ENCODE results near the gene IGFBP4.

The IGFBP4 gene

DNA sequence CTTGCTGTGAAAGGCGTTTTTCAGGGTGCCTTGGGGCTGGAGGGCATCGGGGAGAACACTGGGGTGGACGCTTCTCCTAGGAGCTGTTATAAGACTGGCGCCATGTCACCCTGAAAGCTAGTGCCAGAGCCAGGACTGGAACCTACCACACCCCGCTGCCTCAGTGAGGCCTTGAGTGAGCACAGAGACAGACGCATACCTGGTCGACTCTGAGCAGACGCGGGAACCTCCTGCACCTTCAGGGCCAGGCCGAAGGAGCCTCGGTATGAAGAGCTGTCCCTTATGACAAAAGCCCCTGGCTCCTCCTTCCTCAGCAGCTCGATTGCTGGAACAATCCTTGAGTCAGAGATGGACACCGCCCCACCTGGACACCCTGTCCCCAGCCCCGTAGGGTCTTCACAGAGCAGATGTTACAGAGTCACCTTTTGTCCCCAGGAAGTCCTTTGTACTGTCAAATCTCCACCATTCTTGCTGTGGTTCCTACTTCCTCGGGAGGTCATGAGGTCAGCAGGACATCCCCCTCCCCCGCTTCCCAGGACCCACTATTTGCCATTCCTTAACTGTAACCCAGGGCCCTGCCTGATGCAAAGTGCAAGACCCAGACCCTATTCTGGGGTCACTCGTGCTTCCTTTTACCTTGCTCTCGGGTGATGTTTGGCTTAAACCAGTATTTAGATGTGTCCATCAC is 41.2 kb downstream of the IGFBP4 start:
- no peaks in the 10 kb centered on the region for H3K36me3 ChIP-seq (ENCODE audit: insufficient read depth, low read length)
- H2AFZ ChIP-seq (ENCODE audit: low read length, unreplicated experiment) = no peak overlapping the region
- no peaks in the 10 kb centered on the region for H3K27me3 ChIP-seq (ENCODE audit: insufficient read depth, low read length)
- peak overlapping the region; percentile 98 for H3K27ac ChIP-seq (ENCODE audit: low read depth, low read length)
- no peak overlapping the region for H3K4me3 ChIP-seq (ENCODE audit: low read depth, low read length)
- H3K4me1 ChIP-seq (ENCODE audit: control insufficient read depth, insufficient read depth, low read length, unreplicated experiment) = peaks cover 54% of the 10 kb centered on the region
- H3K79me2 ChIP-seq (ENCODE audit: control insufficient read depth, insufficient read depth, low read length, unreplicated experiment) = no peaks in the 10 kb centered on the region

DNA sequence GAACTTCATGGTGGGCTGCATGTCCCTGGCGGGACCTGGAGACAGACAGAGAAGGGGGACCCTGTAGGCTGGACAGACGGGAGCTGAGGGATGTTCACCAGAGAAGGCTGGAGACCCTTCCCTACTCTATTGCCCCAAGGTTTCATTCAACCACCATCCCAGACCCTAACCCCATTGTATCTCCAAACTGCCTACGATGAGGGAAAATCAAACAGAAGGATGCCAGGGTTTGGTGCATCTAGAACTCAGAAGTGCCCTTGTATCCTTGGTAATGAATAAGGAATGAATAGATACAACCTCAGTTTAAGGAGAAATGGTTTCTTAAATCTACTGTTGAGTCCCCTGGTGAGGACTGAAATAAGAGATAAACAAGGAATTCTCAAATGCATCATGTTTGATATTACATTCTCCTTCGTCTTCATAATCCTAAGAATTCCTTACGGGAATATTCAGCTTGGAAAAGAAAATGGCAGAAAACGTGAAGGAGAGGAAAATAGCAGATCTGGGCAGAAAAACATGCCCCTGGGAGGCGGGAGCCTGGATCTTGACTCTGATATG is 41.8 kb downstream of the IGFBP4 start:
- no peak overlapping the region for H3K4me3 ChIP-seq (ENCODE audit: low read depth, low read length)
- H3K36me3 ChIP-seq (ENCODE audit: insufficient read depth, low read length) = no peaks in the 10 kb centered on the region
- peak overlapping the region; percentile 98 for H3K27ac ChIP-seq (ENCODE audit: low read depth, low read length)
- H2AFZ ChIP-seq (ENCODE audit: low read length, unreplicated experiment) = no peak overlapping the region
- peaks cover 58% of the 10 kb centered on the region for H3K4me1 ChIP-seq (ENCODE audit: control insufficient read depth, insufficient read depth, low read length, unreplicated experiment)
- no peaks in the 10 kb centered on the region for H3K79me2 ChIP-seq (ENCODE audit: control insufficient read depth, insufficient read depth, low read length, unreplicated experiment)
- H3K27me3 ChIP-seq (ENCODE audit: insufficient read depth, low read length) = no peaks in the 10 kb centered on the region

DNA sequence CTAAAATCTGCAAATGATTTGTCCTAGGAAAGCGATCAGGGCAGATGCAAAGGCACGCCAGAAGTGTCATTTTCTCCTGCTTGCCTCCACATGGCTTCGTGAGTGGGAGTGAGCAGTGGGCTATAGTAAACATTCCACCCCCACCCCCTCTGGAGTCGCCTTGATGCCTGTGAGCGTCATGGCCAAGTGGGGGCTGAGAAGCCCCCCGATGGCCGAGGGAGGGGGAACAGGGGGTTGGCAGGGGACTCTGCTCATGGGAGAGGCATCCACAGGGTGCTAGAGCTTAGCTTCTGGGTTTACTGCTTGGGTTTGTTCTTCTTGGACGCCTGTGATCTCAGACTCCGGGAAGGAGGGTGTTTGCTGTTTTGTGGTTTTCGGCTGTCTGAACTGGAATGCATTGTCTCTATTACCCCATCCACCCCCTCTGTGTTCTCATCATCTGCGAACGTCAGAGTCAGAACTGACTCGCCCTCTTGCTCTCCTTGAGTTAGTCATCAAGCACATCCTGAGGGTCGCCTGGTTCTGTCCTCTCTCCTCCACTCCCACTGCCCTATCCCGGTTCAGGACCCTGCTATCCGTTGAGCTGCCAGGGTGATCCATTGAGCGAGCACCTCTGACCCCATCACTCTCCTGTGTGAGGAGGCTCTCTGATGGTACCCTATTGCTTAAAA is 42.7 kb downstream of the IGFBP4 start:
- Histone ChIP-seq H3K4me3 (ENCODE audit: low read depth, low read length) (peak overlapping the region; percentile 50), H3K36me3 (ENCODE audit: insufficient read depth, low read length) (no peaks in the 10 kb centered on the region), H2AFZ (ENCODE audit: low read length, unreplicated experiment) (no peak overlapping the region), H3K79me2 (ENCODE audit: control insufficient read depth, insufficient read depth, low read length, unreplicated experiment) (no peaks in the 10 kb centered on the region), H3K27ac (ENCODE audit: low read depth, low read length) (peak overlapping the region; percentile 98), H3K27me3 (ENCODE audit: insufficient read depth, low read length) (no peaks in the 10 kb centered on the region), H3K4me1 (ENCODE audit: control insufficient read depth, insufficient read depth, low read length, unreplicated experiment) (peaks cover 61% of the 10 kb centered on the region)

DNA sequence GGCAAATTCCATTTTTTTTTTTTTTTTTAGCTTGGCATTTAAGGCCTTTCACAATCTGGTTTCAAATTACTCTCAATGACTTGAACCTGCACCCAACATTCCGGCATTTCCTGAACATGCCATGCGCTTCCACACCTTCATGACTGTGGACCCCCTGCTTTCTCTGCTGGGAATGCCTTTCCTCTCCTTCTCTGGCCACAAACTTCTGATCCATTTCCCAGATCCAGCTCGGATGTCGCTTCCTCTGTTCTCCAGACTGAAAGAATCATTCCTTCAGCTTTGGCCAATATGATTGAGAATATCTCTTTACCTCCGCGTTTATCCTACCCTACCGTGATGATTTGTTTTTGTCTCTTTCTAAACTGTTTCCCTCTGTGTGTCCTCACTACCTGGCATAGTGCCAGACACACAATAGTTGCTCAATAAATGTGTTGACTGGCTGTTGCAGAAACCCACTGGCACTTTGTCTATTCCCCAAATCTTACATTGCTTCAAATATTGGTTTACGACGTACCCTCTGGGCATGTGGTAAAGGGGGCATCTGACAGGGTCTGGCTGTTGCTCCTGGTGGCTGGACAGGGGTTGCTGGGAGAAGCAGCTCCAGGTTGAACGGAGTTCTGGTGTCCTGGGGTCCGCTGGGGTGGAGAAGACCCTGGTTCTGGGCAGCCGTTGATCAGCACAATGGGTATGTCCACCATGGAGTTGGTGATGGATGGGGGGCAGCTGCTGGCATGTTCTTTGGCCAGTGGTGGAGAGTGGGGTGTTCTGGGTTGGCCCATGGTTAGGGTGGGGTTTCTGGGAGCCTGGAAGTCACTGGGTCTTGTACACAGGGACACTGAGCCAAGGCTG is 43.5 kb downstream of the IGFBP4 start:
- no peaks in the 10 kb centered on the region for H3K36me3 ChIP-seq (ENCODE audit: insufficient read depth, low read length)
- H3K4me1 ChIP-seq (ENCODE audit: control insufficient read depth, insufficient read depth, low read length, unreplicated experiment) = peaks cover 61% of the 10 kb centered on the region
- H2AFZ ChIP-seq (ENCODE audit: low read length, unreplicated experiment) = no peak overlapping the region
- H3K27ac ChIP-seq (ENCODE audit: low read depth, low read length) = peak overlapping the region; percentile 98
- no peaks in the 10 kb centered on the region for H3K79me2 ChIP-seq (ENCODE audit: control insufficient read depth, insufficient read depth, low read length, unreplicated experiment)
- H3K4me3 ChIP-seq (ENCODE audit: low read depth, low read length) = peak overlapping the region; percentile 49; the same call in 1 of the 2 replicates
- no peaks in the 10 kb centered on the region for H3K27me3 ChIP-seq (ENCODE audit: insufficient read depth, low read length)

DNA sequence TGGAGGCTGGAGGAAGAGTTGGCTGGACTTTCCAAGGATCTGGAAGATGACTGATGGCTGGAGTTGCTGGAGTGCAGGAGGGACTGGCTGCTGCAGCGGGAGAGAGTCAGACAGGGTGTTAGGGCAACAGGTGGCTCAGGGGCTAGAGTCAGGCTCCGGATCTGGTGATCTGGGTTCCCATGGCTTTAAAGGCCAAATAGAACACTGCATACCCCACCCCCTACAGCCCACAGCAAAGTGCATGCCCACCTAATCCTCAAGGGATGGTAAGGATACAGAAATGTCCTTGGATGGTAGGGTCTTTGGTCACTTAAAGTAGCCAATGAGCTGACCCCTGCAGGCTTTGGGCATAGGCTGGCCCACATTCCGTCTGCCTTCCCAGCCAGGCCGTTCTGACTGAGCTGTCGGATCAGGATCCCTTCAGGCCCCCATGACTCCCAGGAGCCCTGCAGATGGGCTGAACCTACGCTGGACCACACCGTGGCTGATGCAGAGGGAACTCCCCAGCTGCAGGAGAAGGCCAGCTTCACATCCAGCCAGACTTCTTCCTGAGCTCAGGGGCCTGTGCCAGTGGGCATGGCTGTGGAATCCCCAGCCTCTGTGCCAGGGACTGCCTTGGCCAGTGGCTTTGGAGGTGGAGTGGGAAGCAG is 44.2 kb downstream of the IGFBP4 start:
- no peaks in the 10 kb centered on the region for H3K36me3 ChIP-seq (ENCODE audit: insufficient read depth, low read length)
- no peaks in the 10 kb centered on the region for H3K27me3 ChIP-seq (ENCODE audit: insufficient read depth, low read length)

DNA sequence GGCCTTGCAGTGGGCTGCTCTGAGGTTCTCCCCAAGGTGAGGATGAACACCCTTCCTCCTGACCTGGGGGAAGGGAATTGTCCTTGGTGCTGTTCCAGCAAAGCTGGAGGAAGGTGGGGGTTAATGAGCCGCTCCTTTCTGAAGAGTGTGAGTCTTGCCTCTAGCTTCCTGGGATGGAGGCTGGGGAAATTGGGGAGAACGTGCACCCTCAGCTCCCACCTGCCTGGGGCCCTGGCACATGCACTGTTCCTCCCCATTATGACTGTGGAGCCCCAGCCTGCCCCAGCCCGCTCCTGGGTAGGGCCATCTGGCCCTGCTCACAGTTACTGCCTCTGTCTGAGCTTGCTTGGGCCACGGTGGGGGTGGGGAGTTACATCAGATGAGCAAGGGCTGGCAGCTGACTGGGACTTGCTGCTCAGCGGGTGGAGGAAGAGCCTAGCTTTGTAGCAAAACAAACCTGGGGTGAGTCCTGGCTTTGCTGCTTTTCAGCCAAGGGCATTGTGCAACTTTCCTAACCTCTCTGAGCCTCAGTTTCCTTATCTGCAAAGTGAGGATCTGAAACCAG is 47.1 kb downstream of the IGFBP4 start:
- no peaks in the 10 kb centered on the region for H3K27me3 ChIP-seq (ENCODE audit: insufficient read depth, low read length)
- peaks cover 46% of the 10 kb centered on the region for H3K4me1 ChIP-seq (ENCODE audit: control insufficient read depth, insufficient read depth, low read length, unreplicated experiment)
- H3K79me2 ChIP-seq (ENCODE audit: control insufficient read depth, insufficient read depth, low read length, unreplicated experiment) = no peaks in the 10 kb centered on the region
- H3K27ac ChIP-seq (ENCODE audit: low read depth, low read length) = peak overlapping the region; percentile 37
- H2AFZ ChIP-seq (ENCODE audit: low read length, unreplicated experiment) = no peak overlapping the region
- no peak overlapping the region for H3K4me3 ChIP-seq (ENCODE audit: low read depth, low read length)
- H3K36me3 ChIP-seq (ENCODE audit: insufficient read depth, low read length) = no peaks in the 10 kb centered on the region

More for the DNA sequence above, 44.2 kb downstream of the IGFBP4 start:
- Histone ChIP-seq H3K79me2 (ENCODE audit: control insufficient read depth, insufficient read depth, low read length, unreplicated experiment) (no peaks in the 10 kb centered on the region), H3K27ac (ENCODE audit: low read depth, low read length) (peak overlapping the region; percentile 98), H3K4me3 (ENCODE audit: low read depth, low read length) (no peak overlapping the region), H2AFZ (ENCODE audit: low read length, unreplicated experiment) (no peak overlapping the region), H3K4me1 (ENCODE audit: control insufficient read depth, insufficient read depth, low read length, unreplicated experiment) (peaks cover 61% of the 10 kb centered on the region)

DNA sequence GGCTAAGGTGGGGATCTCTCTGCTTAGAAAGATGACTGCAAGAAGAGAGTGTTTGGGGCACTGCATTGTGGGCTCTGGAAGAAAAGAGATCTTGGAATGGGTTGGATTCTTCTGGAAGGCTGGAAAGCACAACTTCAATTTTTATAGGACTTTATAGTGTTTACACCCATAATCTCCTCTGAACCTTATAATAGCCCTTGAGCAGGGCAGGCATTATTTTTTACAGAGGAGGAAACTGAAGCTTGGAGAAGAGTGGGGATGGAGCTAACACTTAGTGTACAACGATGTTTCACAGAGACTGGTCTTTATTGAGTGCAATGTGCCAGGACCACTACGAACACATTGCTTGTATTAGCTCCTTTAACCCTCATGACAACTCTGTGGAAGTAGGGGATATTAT is 47.7 kb downstream of the IGFBP4 start:
- H3K36me3 ChIP-seq (ENCODE audit: insufficient read depth, low read length) = no peaks in the 10 kb centered on the region
- no peak overlapping the region for H3K4me3 ChIP-seq (ENCODE audit: low read depth, low read length)
- H3K4me1 ChIP-seq (ENCODE audit: control insufficient read depth, insufficient read depth, low read length, unreplicated experiment) = peaks cover 40% of the 10 kb centered on the region
- H3K27ac ChIP-seq (ENCODE audit: low read depth, low read length) = 0 out of 2 replicates have a peak overlapping the region, but pooled peaks have one; percentile 9
- H3K79me2 ChIP-seq (ENCODE audit: control insufficient read depth, insufficient read depth, low read length, unreplicated experiment) = no peaks in the 10 kb centered on the region
- no peak overlapping the region for H2AFZ ChIP-seq (ENCODE audit: low read length, unreplicated experiment)
- no peaks in the 10 kb centered on the region for H3K27me3 ChIP-seq (ENCODE audit: insufficient read depth, low read length)

DNA sequence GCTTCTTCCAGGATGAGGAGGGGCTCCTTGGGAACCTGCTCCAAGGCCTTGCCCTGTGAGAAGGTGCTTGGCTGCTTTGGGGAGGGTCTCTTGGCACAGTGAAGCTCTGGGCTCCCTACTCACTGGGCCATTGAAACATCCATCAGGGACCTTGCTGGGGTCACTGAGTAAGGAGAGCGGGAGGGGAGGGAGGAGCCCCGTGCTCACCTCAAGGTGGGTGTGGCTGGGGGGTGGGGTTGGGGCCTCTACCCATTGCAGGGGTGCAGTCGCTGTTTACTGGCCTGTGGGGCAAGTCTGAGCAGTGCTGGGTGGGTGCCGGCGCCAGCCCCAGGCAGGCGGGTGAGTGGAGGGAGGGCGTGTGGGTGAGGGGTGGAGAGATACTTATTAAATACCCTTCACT is 48.2 kb downstream of the IGFBP4 start:
- H3K36me3 ChIP-seq (ENCODE audit: insufficient read depth, low read length) = no peaks in the 10 kb centered on the region
- no peak overlapping the region for H3K4me3 ChIP-seq (ENCODE audit: low read depth, low read length)
- H3K4me1 ChIP-seq (ENCODE audit: control insufficient read depth, insufficient read depth, low read length, unreplicated experiment) = peaks cover 37% of the 10 kb centered on the region
- no peak overlapping the region for H2AFZ ChIP-seq (ENCODE audit: low read length, unreplicated experiment)
- no peak overlapping the region for H3K27ac ChIP-seq (ENCODE audit: low read depth, low read length)
- no peaks in the 10 kb centered on the region for H3K79me2 ChIP-seq (ENCODE audit: control insufficient read depth, insufficient read depth, low read length, unreplicated experiment)
- no peaks in the 10 kb centered on the region for H3K27me3 ChIP-seq (ENCODE audit: insufficient read depth, low read length)

DNA sequence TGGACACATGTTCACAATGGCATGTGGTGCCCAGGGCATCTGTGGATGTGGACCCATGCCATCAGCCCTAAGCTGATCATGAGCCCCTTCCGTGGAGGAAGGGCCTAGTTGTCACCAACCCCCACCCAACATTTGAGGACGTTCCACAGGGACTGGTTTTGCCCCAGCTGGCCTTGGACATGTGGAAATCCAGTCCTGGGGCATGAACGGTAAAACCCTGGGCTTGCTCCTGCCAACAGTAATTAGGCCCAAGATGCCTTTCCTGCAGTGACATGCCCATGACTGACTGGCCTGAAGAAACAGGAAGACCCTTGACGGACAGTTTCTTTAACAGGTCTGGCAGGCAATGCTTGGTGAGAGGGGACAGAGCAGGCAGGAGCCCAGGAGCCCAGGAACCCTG is 50.4 kb downstream of the IGFBP4 start:
- Histone ChIP-seq H3K36me3 (ENCODE audit: insufficient read depth, low read length) (no peaks in the 10 kb centered on the region), H3K4me1 (ENCODE audit: control insufficient read depth, insufficient read depth, low read length, unreplicated experiment) (peaks cover 31% of the 10 kb centered on the region), H3K27ac (ENCODE audit: low read depth, low read length) (peak overlapping the region; percentile 27; the same call in 1 of the 2 replicates), H3K27me3 (ENCODE audit: insufficient read depth, low read length) (no peaks in the 10 kb centered on the region), H3K79me2 (ENCODE audit: control insufficient read depth, insufficient read depth, low read length, unreplicated experiment) (no peaks in the 10 kb centered on the region), H3K4me3 (ENCODE audit: low read depth, low read length) (no peak overlapping the region), H2AFZ (ENCODE audit: low read length, unreplicated experiment) (no peak overlapping the region)

DNA sequence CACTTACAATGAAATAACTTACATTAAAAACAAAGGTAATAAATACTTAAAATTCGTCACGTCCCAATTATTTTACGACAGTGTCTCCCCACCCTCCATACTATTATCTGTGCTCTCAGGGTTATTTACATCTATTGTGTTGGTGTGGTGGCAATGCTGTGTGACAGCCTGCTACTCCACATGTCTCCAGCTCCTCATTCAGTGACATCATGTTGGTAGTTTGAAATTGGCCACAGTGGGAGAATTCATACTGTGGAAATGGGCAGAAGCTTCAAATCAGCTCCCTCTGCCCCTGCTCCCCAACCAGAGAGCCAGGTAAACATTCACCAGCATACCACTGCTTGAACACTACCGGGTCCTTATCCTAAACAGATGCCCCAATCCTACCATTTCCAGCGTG is 51.9 kb downstream of the IGFBP4 start:
- Histone ChIP-seq H3K4me1 (ENCODE audit: control insufficient read depth, insufficient read depth, low read length, unreplicated experiment) (peaks cover 32% of the 10 kb centered on the region), H3K4me3 (ENCODE audit: low read depth, low read length) (no peak overlapping the region), H2AFZ (ENCODE audit: low read length, unreplicated experiment) (no peak overlapping the region), H3K36me3 (ENCODE audit: insufficient read depth, low read length) (no peaks in the 10 kb centered on the region), H3K27me3 (ENCODE audit: insufficient read depth, low read length) (no peaks in the 10 kb centered on the region), H3K27ac (ENCODE audit: low read depth, low read length) (no peak overlapping the region), H3K79me2 (ENCODE audit: control insufficient read depth, insufficient read depth, low read length, unreplicated experiment) (no peaks in the 10 kb centered on the region)

All from ACC112 (cell line).